ENCODE measurements around the gene TPD52L2.

GRCh38 chr20:63860325-63861051, 4.6 kb upstream of the TPD52L2 start:
- TF ChIP-seq CTCF (IDR thresholded peaks at IDR 0.05; ENCODE audit: low read depth, low read length), result no peak
- TF ChIP-seq POLR2A (IDR thresholded peaks at IDR 0.05; ENCODE audit: extremely low read depth, insufficient read length), result no peak
- no peak for TF ChIP-seq MAX (IDR thresholded peaks at IDR 0.05; ENCODE audit: low read depth, low read length)
